ENCODE data around the gene UBE4A.

DNA sequence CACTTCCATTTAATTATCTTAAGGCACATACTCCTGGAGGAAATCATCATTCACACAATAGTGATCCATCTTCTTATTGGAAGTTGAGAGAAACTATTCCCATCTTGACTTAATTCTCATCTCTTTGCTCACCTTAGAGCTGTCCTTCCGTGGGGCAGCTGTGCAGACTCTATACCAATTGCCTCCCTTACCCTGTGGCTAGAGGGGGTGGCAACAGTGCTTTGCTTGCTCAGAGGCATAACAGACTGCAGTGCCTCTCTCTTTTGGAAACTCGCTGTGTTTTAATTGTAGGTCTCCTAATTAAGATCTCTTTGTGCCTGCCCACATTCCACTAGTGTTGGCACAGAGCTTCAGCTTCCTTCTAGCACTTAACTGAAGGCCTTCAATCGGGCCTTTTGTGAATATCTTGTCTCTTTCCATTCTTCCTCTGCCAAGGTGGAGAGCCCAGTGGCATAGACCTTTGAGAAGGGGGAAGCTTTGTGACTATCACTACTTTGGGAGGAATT, 82.4 kb downstream of the UBE4A start:
- TF ChIP-seq, protein P1, sequence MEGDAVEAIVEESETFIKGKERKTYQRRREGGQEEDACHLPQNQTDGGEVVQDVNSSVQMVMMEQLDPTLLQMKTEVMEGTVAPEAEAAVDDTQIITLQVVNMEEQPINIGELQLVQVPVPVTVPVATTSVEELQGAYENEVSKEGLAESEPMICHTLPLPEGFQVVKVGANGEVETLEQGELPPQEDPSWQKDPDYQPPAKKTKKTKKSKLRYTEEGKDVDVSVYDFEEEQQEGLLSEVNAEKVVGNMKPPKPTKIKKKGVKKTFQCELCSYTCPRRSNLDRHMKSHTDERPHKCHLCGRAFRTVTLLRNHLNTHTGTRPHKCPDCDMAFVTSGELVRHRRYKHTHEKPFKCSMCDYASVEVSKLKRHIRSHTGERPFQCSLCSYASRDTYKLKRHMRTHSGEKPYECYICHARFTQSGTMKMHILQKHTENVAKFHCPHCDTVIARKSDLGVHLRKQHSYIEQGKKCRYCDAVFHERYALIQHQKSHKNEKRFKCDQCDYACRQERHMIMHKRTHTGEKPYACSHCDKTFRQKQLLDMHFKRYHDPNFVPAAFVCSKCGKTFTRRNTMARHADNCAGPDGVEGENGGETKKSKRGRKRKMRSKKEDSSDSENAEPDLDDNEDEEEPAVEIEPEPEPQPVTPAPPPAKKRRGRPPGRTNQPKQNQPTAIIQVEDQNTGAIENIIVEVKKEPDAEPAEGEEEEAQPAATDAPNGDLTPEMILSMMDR (IDR thresholded peaks at IDR 0.05; ENCODE audit: insufficient read depth, low read length, poor library complexity, severe bottlenecking): no peak
- TF ChIP-seq EZH2phosphoT487 (conservative IDR thresholded peaks at IDR 0.05; ENCODE audit: low read length): no peak

All from SU-DHL-6 (cell line).